Fibroblast of lung (primary cell): ENCODE results near the gene MAJIN.

Source experiments
- EZH2 ChIP-seq: IDR thresholded peaks from 2 replicates; pipeline ENCODE4 v1.5.1; 2012; ENCODE audit warnings: low read length, control low read depth, mild to moderate bottlenecking; ENCODE audit errors: missing control alignments
- TF ChIP-seq, protein P1 (sequence below), 2 donors: IDR thresholded peaks in 1 of 2; conservative IDR thresholded peaks in 1 of 2; 1 replicate in 1 of 2; 2 replicates in 1 of 2; pipeline ENCODE4 v1.5.1; 2011 to 2012; ENCODE audit warnings: low read length in 2 of 2, control low read depth in 1 of 2, inconsistent platforms in 1 of 2, low read depth in 1 of 2, mild to moderate bottlenecking in 1 of 2

DNA sequence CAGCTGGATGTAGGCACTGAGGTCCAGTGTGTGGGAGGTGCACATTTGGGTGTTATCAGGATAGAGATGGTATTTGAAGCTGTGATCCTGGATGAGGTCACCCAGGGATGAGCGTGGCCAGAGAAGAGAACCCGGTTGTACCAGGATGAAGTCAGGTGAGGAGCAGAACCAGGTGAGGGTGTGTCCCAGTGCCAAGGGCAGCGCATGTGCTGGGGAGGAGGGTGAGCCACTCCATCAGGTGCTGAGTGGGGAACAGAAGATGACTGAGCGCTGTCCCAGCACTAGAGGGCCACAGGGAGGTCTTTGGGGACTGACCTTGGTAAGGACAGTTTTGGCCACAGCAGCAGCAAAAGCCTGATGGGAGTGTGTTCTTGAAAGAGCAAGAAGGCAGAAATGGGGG lies 44.8 kb upstream of the MAJIN start:
- TF ChIP-seq, protein P1, sequence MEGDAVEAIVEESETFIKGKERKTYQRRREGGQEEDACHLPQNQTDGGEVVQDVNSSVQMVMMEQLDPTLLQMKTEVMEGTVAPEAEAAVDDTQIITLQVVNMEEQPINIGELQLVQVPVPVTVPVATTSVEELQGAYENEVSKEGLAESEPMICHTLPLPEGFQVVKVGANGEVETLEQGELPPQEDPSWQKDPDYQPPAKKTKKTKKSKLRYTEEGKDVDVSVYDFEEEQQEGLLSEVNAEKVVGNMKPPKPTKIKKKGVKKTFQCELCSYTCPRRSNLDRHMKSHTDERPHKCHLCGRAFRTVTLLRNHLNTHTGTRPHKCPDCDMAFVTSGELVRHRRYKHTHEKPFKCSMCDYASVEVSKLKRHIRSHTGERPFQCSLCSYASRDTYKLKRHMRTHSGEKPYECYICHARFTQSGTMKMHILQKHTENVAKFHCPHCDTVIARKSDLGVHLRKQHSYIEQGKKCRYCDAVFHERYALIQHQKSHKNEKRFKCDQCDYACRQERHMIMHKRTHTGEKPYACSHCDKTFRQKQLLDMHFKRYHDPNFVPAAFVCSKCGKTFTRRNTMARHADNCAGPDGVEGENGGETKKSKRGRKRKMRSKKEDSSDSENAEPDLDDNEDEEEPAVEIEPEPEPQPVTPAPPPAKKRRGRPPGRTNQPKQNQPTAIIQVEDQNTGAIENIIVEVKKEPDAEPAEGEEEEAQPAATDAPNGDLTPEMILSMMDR (conservative IDR thresholded peaks at IDR 0.05 in 1 of 2, IDR thresholded peaks at IDR 0.05 in 1 of 2; ENCODE audit: low read depth in 1 of 2, low read length in 2 of 2), result no peak
- TF ChIP-seq EZH2, result no peak
